ENCODE data around the gene JKAMP.
"Not testable (repeated sequence)": the region's sequence is repeated elsewhere in the genome, so short reads cannot be mapped to it uniquely, and the experiment has no call there.

Gene JKAMP, protein sequence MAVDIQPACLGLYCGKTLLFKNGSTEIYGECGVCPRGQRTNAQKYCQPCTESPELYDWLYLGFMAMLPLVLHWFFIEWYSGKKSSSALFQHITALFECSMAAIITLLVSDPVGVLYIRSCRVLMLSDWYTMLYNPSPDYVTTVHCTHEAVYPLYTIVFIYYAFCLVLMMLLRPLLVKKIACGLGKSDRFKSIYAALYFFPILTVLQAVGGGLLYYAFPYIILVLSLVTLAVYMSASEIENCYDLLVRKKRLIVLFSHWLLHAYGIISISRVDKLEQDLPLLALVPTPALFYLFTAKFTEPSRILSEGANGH

DNA sequence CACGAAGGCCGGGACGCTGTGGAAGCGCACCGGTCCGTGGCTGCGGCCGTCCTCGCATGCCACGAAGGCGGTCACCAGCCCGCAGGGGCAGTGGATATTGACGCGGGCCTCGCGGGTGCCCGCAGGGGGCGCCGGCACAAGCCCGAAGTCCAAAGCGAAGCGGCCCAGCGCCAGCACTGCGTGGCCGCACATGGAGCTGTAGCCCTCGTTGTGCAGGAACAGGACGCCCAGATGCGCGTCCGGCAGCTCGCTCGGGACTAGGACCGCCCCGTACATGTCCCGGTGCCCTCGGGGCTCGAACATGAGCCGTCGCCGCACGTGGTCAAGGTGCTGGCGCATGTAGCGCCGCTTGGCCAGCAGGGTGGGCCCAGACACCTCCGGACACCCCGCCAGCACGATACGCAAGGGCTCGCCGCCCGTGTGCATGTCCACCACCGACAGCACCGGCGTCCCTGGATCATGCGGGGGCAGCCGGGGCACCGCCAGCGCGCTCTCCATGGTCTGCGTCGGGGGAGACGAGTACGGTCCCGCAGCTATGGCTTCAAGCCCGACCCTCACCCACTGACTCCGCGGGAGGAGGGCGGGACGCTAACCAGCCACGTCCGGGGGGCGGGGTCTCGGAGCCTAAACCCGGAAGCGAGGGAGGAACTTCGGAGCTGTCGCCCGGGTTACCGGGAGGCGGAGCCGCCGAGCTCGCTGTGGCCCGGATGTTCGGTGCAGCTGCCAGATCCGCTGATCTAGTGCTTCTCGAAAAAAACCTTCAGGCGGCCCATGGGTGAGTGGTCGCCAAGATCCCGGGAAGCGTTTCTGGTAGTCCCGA, at the start of gene JKAMP, which contains the start of gene L3HYPDH:
Gene JKAMP (plus strand): TSS at position 699 of the 820 bp plus-strand sequence. CDS start 73 bp downstream, at position 772.
Gene L3HYPDH (minus strand): TSS at position 590 of the 820 bp plus-strand sequence. CDS start 92 bp downstream, at position 498.
- no peak for FAIRE-seq
- DNase-seq (ENCODE audit: insufficient read length, low spot score), result peak; percentile 75
- TF ChIP-seq POLR2A (IDR thresholded peaks at IDR 0.05; ENCODE audit: low read depth, low read length), result peak; percentile 62

DNA sequence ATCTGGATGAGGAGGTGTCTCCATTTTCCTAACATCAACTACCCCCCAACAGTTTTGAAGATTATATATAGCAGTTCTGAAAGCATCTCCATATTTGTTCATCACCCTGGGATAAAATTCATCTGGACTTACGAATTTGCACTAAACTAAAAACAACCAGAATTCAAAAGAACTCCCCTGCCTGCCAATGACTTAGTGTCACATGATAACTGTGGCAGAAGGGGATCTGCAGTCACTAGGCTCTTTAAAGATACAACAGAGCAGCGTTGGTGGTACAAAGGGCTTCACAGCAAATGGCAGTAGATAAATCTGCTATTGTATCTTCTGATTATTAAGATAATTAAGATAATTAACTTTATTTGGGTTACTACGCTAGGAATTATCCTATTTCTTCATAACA, 49.2 kb upstream of the JKAMP start:
- TF ChIP-seq POLR2A (IDR thresholded peaks at IDR 0.05; ENCODE audit: low read depth, low read length), result no peak
- DNase-seq (ENCODE audit: insufficient read length, low spot score) (no peak), FAIRE-seq (no peak)

DNA sequence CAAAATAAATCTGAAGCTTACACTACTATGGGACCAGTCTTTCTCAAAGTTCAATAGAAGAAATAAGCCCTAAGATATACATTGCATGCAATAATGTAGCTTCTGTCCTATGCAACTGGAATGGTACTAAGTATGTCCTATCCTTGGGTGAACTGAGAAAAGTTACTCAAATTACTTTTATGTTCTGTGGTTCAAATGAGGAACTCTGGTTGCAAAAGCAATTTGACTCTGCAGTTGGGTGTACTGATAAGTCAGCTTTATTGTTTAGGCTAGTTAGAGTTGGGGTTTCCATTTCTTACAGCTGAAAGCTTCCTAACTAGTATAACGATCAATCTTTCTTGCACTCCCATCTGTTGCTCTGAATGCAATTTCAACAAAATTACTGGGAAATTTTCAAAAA, 48.3 kb upstream of the JKAMP start:
- no peak for TF ChIP-seq POLR2A (IDR thresholded peaks at IDR 0.05; ENCODE audit: low read depth, low read length)
- no peak for FAIRE-seq
- DNase-seq (ENCODE audit: insufficient read length, low spot score), result no peak

DNA sequence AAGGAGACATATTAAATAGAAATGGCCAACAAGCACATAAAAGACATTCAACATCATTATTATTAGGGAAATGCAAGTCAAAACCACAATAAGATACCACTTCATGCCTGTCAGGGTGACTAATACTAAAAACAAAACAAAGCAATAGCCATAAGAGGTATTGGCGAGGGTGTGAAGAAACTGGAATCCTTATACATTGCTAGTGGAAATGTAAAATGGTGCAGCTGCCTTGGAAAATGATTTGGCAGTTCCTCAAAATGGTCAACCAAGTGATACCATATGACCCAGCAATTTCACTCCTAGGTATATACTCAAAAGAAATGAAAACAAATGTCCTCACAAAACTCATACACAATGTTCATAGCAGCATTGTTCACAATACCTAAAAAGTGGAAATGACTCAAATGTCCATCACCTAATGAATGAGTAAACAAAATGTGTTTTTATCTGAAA, 46.1 kb upstream of the JKAMP start:
- no peak for TF ChIP-seq POLR2A (IDR thresholded peaks at IDR 0.05; ENCODE audit: low read depth, low read length)
- FAIRE-seq (peak; percentile 65), DNase-seq (ENCODE audit: insufficient read length, low spot score) (no peak)

DNA sequence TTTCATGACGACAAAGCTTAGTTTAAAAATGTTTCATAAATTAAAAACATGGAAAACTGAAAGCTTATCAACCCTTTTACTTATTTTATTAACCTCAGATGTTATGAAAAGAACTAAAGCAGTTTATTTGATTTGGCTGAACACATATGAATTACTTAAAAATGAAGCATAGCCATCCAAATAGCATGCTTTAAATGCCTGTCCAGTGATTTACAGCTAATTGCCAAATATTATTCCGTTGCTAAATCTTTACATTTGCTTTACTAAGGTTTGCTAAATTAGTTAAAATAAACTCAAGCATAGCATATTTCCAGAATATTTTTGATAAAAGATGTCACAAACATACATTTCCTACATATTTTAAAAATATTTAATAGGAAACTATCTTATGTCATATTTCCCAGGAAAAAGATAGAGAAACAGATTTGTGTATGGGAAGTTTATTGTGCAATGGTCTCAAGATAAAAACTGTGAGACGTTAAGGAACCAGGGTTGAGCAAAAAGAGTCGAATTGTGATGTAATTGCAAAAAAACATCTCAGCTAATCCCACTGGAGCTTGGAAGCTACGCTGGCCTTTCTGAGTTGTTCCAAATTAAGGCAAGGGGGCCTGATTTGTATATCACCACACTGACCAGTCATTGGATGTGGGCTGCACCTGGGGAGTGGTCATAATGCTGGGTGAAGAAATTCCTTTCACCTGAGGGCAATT, 44.9 kb upstream of the JKAMP start:
- no peak for FAIRE-seq
- no peak for TF ChIP-seq POLR2A (IDR thresholded peaks at IDR 0.05; ENCODE audit: low read depth, low read length)
- DNase-seq (ENCODE audit: insufficient read length, low spot score), result no peak

DNA sequence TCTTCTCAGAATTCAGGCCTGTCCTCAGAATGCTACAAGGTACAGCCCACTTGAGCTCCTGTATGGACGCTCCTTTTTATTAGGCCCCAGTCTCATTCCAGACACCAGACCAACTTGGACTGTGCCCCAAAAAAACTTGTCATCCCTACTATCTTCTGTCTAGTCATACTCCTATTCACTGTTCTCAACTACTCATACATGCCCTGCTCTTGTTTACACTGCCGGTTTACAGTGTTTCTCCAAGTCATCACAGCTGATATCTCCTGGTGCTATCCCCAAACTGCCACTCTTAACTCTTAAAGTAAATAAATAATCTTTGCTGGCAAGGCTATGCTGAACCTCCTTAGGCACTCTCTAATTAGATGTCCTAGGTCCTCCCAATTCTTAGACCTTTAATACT, 35.6 kb upstream of the JKAMP start:
- FAIRE-seq; DNase-seq (ENCODE audit: insufficient read length, low spot score): not testable (repeated sequence)

DNA sequence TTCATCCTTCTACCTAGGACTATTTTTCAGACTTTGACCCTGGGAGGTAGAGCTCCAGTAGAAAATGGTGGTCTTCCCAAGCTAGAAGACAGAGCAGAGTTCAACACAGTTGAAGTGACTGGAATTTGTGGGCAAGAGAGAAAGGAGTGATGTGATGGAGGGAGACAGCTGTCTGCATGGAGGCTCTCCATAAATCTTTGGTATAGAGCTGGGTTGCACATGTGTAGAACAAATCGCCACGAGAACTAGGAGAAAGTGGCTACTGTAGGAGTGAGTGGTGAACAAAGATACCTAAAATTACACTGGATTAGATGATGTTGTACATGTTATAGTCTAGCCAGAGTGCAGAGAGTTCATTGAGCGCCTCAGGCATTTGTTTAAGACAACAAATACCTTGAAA, 33.6 kb upstream of the JKAMP start:
- TF ChIP-seq POLR2A (IDR thresholded peaks at IDR 0.05; ENCODE audit: low read depth, low read length), result no peak
- DNase-seq (ENCODE audit: insufficient read length, low spot score) (no peak), FAIRE-seq (no peak)

DNA sequence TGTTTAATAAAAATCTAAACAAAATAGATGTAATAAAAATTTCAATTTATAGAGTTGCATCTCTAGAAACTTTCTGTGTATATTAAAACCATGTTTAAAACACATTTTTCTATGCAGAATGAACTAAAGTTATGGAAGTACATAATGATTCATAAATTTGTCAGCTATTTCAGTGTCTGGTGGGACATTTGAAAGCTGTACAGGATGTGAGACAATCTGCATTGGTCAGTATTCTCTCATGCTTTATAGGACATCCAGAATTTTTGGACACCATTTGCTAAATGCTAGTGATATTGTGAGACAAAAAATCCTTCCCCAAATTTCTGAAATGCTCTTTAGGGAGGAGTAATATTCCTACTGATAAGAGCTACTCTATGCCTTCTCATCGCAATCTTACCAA, 32.5 kb upstream of the JKAMP start:
- no peak for TF ChIP-seq POLR2A (IDR thresholded peaks at IDR 0.05; ENCODE audit: low read depth, low read length)
- DNase-seq (ENCODE audit: insufficient read length, low spot score) (no peak), FAIRE-seq (no peak)

DNA sequence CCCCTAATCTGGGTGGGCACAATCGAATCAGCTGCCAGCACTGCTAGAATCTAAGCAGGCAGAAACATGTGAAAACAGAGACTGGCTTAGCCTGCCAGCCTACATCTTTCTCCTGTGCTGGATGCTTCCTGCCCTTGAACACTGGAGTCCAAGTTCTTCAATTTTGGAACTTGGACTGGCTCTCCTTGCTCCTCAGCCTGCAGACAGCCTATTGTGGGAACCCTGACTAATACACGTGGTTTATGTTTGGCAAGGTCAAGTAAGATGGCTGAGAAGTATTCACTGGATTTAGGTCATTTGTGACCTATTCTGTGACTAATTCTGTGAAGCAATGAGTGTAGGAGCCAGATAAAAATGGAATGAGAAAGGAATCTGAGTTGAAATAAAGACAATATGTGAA, 30.2 kb upstream of the JKAMP start:
- peak; percentile 50 for DNase-seq (ENCODE audit: insufficient read length, low spot score)
- peak; percentile 82 for FAIRE-seq
- TF ChIP-seq POLR2A (IDR thresholded peaks at IDR 0.05; ENCODE audit: low read depth, low read length), result no peak

DNA sequence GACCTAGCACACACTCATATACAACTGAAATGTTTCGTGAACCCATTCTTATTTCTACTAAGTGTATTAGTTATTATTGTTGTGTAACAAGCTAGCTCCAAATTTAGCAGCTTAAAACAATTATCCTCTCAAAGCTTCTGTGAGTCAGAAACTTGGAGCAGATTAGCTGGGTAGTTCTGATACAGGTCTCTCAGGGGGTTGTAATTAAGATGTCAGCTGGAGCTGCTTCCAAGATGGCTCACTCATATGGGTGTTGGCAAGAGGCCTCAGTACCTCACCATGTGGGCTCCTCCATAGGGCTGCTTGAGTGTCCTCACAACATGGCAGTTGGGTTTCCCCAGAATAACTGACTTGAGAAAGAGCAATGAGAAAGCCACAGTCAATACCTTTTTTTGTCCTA, 28.9 kb upstream of the JKAMP start:
- no peak for TF ChIP-seq POLR2A (IDR thresholded peaks at IDR 0.05; ENCODE audit: low read depth, low read length)
- FAIRE-seq, result no peak

DNA sequence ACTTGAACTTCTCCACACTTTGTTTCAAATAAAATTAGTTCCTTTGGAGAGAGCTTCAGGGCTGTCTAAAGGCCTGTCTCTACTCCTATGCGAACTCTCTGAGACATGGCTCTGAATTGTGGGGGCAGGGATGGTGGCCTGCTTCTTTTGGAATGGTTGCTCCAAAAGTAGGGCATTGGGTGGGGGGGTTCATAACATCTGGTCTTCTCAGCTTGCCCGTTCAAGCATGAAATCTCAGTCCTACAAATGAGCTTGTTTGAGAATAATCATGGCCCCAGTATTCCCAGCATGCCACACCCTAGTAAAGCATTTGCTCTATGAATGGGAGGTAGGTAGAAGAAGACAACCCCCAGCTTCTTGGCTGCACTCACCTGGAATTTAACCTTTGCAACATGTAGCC, 25.8 kb upstream of the JKAMP start:
- FAIRE-seq (no peak), DNase-seq (ENCODE audit: insufficient read length, low spot score) (no peak)
- no peak for TF ChIP-seq POLR2A (IDR thresholded peaks at IDR 0.05; ENCODE audit: low read depth, low read length)

More for the DNA sequence above, 28.9 kb upstream of the JKAMP start:
- no peak for DNase-seq (ENCODE audit: insufficient read length, low spot score)

DNA sequence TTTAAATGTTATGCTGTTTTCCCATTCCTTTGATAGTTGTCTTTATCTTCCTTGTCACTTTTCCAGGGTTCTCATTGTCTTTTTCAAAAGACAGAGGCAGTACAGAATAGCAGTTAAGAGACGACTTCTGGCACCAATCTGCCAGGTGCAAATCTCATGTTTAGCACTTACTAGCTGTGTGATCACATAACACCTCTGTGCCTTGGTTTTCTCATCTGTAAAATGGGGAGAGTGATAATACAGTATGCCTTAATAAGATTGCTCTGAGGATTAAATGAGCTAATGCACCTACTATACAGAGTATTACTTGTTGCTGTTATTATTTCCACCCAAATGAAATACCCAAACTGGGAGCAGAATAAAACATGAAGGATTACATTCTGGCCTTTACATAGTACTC, 23.9 kb upstream of the JKAMP start:
- DNase-seq (ENCODE audit: insufficient read length, low spot score), result no peak
- no peak for TF ChIP-seq POLR2A (IDR thresholded peaks at IDR 0.05; ENCODE audit: low read depth, low read length)
- no peak for FAIRE-seq

DNA sequence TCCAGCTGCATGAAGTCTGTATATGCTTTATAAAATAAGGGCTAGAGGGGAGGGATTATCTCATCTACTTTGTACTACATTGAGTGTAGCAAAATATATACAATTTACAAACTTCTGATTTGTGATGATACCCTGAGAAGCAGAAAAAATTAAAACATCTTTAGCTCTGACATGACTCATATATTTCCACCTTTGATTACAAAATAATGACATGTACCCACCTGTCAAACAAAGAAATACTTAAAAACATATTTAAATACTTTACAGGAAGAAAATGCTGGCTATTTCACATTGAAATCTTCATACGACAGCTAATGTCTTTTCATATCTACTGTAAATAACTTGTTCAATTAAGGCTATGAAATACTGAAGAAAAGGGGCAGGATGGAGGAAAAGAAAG, 22.4 kb upstream of the JKAMP start:
- DNase-seq (ENCODE audit: insufficient read length, low spot score), result no peak
- TF ChIP-seq POLR2A (IDR thresholded peaks at IDR 0.05; ENCODE audit: low read depth, low read length), result no peak
- no peak for FAIRE-seq
